OCI-LY7 (cell line): ENCODE results near the gene LACC1.

Source experiments
- EZH2phosphoT487 ChIP-seq: fragments of 200-600 bp; sonication (generic); IDR thresholded peaks from 2 replicates; pipeline ENCODE4 v1.6.1; 2018; ENCODE audit warnings: low read depth, borderline replicate concordance, mild to moderate bottlenecking, mixed run types, antibody characterized with exemption, low read length, moderate library complexity, mixed read lengths
- TF ChIP-seq, protein P1 (sequence below): fragments of 200-600 bp; sonication (generic); conservative IDR thresholded peaks from 2 replicates; pipeline ENCODE4 v1.5.1; 2014; ENCODE audit warnings: mild to moderate bottlenecking, antibody characterized with exemption, low read length, moderate library complexity, mixed read lengths

DNA sequence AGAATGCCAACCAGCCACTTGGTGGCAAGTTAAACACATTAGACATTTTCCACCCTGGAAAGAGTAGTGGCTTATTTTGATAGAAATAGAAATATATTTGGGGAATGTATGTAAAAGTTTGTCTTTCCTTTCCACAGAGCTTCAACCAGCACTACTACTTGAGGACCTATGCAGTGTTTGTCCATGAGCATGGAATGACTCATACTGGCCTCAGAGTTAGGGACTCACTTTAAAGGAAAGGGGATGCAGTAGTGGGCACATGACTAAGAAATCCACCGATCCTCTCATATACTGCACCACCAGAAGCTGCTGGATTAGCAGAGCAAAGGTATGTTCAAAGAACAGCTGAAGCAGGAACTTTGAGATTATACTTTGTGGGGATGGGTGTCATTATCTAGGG lies 62.6 kb downstream of the LACC1 start:
- TF ChIP-seq, protein P1, sequence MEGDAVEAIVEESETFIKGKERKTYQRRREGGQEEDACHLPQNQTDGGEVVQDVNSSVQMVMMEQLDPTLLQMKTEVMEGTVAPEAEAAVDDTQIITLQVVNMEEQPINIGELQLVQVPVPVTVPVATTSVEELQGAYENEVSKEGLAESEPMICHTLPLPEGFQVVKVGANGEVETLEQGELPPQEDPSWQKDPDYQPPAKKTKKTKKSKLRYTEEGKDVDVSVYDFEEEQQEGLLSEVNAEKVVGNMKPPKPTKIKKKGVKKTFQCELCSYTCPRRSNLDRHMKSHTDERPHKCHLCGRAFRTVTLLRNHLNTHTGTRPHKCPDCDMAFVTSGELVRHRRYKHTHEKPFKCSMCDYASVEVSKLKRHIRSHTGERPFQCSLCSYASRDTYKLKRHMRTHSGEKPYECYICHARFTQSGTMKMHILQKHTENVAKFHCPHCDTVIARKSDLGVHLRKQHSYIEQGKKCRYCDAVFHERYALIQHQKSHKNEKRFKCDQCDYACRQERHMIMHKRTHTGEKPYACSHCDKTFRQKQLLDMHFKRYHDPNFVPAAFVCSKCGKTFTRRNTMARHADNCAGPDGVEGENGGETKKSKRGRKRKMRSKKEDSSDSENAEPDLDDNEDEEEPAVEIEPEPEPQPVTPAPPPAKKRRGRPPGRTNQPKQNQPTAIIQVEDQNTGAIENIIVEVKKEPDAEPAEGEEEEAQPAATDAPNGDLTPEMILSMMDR: no peak
- TF ChIP-seq EZH2phosphoT487: no peak
